K562 (cell line): ENCODE measurements around the gene TRIO. TPM values are rescaled to one million over a fixed set of nuclear protein-coding genes. Genes with fewer than 3 reads are reported as not detected.

Source experiments
- E2F5 ChIP-seq: sonication (generic); formaldehyde crosslinking; IDR thresholded peaks from 2 replicates; pipeline ENCODE4 v1.8.0; 2022; ENCODE audit warnings: mild to moderate bottlenecking, missing genetic modification reagents
- ESRRA ChIP-seq: fragments of 450-650 bp; IDR thresholded peaks from 2 replicates; pipeline ENCODE4 v1.6.1; 2014; ENCODE audit warnings: low read depth, mild to moderate bottlenecking, moderate library complexity, borderline replicate concordance
- ESRRB ChIP-seq: fragments of 250-450 bp; sonication (Bioruptor Pico); IDR thresholded peaks from 2 replicates; pipeline ENCODE4 v1.5.0; 2020; ENCODE audit warnings: mild to moderate bottlenecking, moderate library complexity, borderline replicate concordance
- ETV6 ChIP-seq, 3 experiments: fragments of 150-350 bp in 1 of 3; sonication (generic) in 1 of 3; formaldehyde crosslinking in 1 of 3; IDR thresholded peaks; 2 replicates each; pipeline versions ENCODE4 v1.6.1 to v1.8.0; 2014 to 2022; ENCODE audit warnings: borderline replicate concordance in 2 of 3, low read depth in 2 of 3, antibody characterized with exemption in 1 of 3, low read length in 1 of 3, mild to moderate bottlenecking in 1 of 3, missing genetic modification reagents in 1 of 3
- EWSR1 ChIP-seq: fragments of 450-650 bp; IDR thresholded peaks from 2 replicates; pipeline ENCODE4 v1.6.1; 2018; ENCODE audit warnings: borderline replicate concordance, mild to moderate bottlenecking, low read depth, moderate library complexity; ENCODE audit not compliant: partially characterized antibody
- FOXK1 ChIP-seq: sonication (generic); formaldehyde crosslinking; IDR thresholded peaks from 2 replicates; pipeline ENCODE4 v1.8.0; 2022; ENCODE audit warnings: missing genetic modification reagents, mild to moderate bottlenecking, borderline replicate concordance
- KDM5B ChIP-seq: fragments of 200-600 bp; sonication (generic); IDR thresholded peaks from 2 replicates; pipeline ENCODE4 v1.6.1; 2012; ENCODE audit warnings: low read depth, mild to moderate bottlenecking, moderate library complexity, low read length, control low read depth, inconsistent platforms; ENCODE audit not compliant: insufficient replicate concordance
- POLR3G ChIP-seq: IDR thresholded peaks from 2 replicates; pipeline ENCODE4 v1.6.1; 2011; ENCODE audit not compliant: insufficient read length, insufficient replicate concordance; ENCODE audit errors: extremely low read depth
- SETDB1 ChIP-seq: IDR thresholded peaks from one replicate; pipeline ENCODE4 v1.6.1; 2012; ENCODE audit warnings: low read length, control low read depth, inconsistent platforms
- SMARCA5 ChIP-seq: fragments of 450-650 bp; IDR thresholded peaks from 2 replicates; pipeline ENCODE4 v1.6.1; 2016
- XRCC3 ChIP-seq: fragments of 450-650 bp; IDR thresholded peaks from 2 replicates; pipeline ENCODE4 v1.6.1; 2017; ENCODE audit warnings: mild to moderate bottlenecking, moderate library complexity
- ZBTB40 ChIP-seq, 2 experiments: fragments of 450-650 bp in 1 of 2; sonication (generic) in 1 of 2; formaldehyde crosslinking in 1 of 2; IDR thresholded peaks; 2 replicates each; pipeline versions ENCODE4 v1.7.1 to v1.9.0; 2016 to 2022; ENCODE audit warnings: inconsistent platforms in 1 of 2, mild to moderate bottlenecking in 1 of 2, missing genetic modification reagents in 1 of 2
- ZNF766 ChIP-seq: fragments of 200-800 bp; sonication (Bioruptor generic); conservative IDR thresholded peaks from 2 replicates; pipeline ENCODE4 v1.6.1; 2016; ENCODE audit warnings: missing genetic modification characterization, missing compliant biosample characterization
- polyA plus RNA-seq, 8 experiments: library from polyadenylated mRNA; depleted of rRNA in 4 of 8; stranded (reverse) in 5 of 8; unstranded in 3 of 8; fragments of >200 nt; fragmentation: Nextera tagmentation in 2 of 8; fragmentation: Illumina TruSeq in 1 of 8; extraction: Ambion mirVana in 2 of 8; extraction: Trizol in 1 of 8; gene quantifications; 2 replicates each; pipeline versions ENCODE4 v1.2.1 to v1.2.3, GENCODE V29; 2011 to 2014; ENCODE audit warnings: inconsistent platforms in 1 of 8, missing spikeins in 1 of 8
- total RNA-seq, 7 experiments: library from RNA; depleted of rRNA in 6 of 7; stranded (reverse); fragments of >200 nt in 6 of 7; fragmentation: Illumina TruSeq in 2 of 7; extraction: Trizol in 2 of 7; gene quantifications; 2 replicates each; pipeline versions ENCODE4 v1.2.1 to v1.2.3, GENCODE V29; 2011 to 2021; ENCODE audit warnings: low replicate concordance in 1 of 7
- TF ChIP-seq, protein P1 (sequence below): fragments of 200-400 bp; formaldehyde crosslinking; IDR thresholded peaks from 2 replicates; pipeline ENCODE4 v1.6.1; 2017; ENCODE audit warnings: mild to moderate bottlenecking, low read depth, low read length, moderate library complexity

The TRIO gene
- total and polyA plus RNA-seq, 9 of the 15 experiments (the other 6 are each of a cell fraction or from before 2014, with no cell fraction given), result 0.24 to 5.0 (median 1.1) TPM

GRCh38 chr5:14322437-14323187, 179.5 kb downstream of the TRIO start (continued):
- TF ChIP-seq ZBTB40 (IDR thresholded peaks at IDR 0.05) (no peak), ZBTB40 (CRISPR knock-in tag; IDR thresholded peaks at IDR 0.05) (no peak), ETV6 (IDR thresholded peaks at IDR 0.05; ENCODE audit: borderline replicate concordance in 1 of 2, low read depth in 2 of 2, low read length in 1 of 2) (no peak), ETV6 (CRISPR knock-in tag; IDR thresholded peaks at IDR 0.05; ENCODE audit: borderline replicate concordance) (no peak), SMARCA5 (no peak), ESRRB (no peak), SETDB1 (no peak), ESRRA (no peak), XRCC3 (no peak), FOXK1 (CRISPR knock-in tag) (no peak), E2F5 (CRISPR knock-in tag) (no peak), ZNF766 (CRISPR knock-in tag) (no peak), EWSR1 (no peak), POLR3G (no peak), KDM5B (no peak)
- TF ChIP-seq, protein P1, sequence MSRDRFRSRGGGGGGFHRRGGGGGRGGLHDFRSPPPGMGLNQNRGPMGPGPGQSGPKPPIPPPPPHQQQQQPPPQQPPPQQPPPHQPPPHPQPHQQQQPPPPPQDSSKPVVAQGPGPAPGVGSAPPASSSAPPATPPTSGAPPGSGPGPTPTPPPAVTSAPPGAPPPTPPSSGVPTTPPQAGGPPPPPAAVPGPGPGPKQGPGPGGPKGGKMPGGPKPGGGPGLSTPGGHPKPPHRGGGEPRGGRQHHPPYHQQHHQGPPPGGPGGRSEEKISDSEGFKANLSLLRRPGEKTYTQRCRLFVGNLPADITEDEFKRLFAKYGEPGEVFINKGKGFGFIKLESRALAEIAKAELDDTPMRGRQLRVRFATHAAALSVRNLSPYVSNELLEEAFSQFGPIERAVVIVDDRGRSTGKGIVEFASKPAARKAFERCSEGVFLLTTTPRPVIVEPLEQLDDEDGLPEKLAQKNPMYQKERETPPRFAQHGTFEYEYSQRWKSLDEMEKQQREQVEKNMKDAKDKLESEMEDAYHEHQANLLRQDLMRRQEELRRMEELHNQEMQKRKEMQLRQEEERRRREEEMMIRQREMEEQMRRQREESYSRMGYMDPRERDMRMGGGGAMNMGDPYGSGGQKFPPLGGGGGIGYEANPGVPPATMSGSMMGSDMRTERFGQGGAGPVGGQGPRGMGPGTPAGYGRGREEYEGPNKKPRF, result no peak
